ENCODE data around the gene FAM241A. TPM values are rescaled to one million over a fixed set of nuclear protein-coding genes. Genes with fewer than 3 reads are reported as not detected.

The FAM241A gene
- total and polyA plus RNA-seq, 9 of the 15 experiments (the other 6 are each of a cell fraction or from before 2014, with no cell fraction given): 2.3 to 8.5 (median 5.3) TPM

- TF ChIP-seq, protein P1, sequence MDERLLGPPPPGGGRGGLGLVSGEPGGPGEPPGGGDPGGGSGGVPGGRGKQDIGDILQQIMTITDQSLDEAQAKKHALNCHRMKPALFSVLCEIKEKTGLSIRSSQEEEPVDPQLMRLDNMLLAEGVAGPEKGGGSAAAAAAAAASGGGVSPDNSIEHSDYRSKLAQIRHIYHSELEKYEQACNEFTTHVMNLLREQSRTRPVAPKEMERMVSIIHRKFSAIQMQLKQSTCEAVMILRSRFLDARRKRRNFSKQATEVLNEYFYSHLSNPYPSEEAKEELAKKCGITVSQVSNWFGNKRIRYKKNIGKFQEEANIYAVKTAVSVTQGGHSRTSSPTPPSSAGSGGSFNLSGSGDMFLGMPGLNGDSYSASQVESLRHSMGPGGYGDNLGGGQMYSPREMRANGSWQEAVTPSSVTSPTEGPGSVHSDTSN (CRISPR knock-in tag; IDR thresholded peaks at IDR 0.05; ENCODE audit: low read depth): no peak
- TF ChIP-seq, protein P1 (tag; conservative IDR thresholded peaks at IDR 0.05; ENCODE audit: low read depth): no peak
- no peak for TF ChIP-seq KAT8 (IDR thresholded peaks at IDR 0.05; ENCODE audit: low read depth)
- TF ChIP-seq AFF4 (CRISPR knock-in tag; IDR thresholded peaks at IDR 0.05): no peak
- no peak for TF ChIP-seq HIVEP1 (CRISPR knock-in tag; IDR thresholded peaks at IDR 0.05)
- TF ChIP-seq ETV1 (tag; conservative IDR thresholded peaks at IDR 0.05; ENCODE audit: low read depth): no peak
- TF ChIP-seq, protein P2, sequence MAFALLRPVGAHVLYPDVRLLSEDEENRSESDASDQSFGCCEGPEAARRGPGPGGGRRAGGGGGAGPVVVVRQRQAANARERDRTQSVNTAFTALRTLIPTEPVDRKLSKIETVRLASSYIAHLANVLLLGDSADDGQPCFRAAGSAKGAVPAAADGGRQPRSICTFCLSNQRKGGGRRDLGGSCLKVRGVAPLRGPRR (CRISPR knock-in tag; IDR thresholded peaks at IDR 0.05): no peak
- no peak for TF ChIP-seq BRD4 (IDR thresholded peaks at IDR 0.05)
- peak; percentile 83 for TF ChIP-seq POLR2AphosphoS5 (IDR thresholded peaks at IDR 0.05; ENCODE audit: control insufficient read depth, insufficient read depth, low read depth, low read length)
- TF ChIP-seq, protein P3, sequence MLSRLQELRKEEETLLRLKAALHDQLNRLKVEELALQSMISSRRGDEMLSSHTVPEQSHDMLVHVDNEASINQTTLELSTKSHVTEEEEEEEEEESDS (CRISPR knock-in tag; IDR thresholded peaks at IDR 0.05): no peak
- no peak for TF ChIP-seq MED1 (CRISPR knock-in tag; IDR thresholded peaks at IDR 0.05; ENCODE audit: borderline replicate concordance)
- TF ChIP-seq, protein P4, sequence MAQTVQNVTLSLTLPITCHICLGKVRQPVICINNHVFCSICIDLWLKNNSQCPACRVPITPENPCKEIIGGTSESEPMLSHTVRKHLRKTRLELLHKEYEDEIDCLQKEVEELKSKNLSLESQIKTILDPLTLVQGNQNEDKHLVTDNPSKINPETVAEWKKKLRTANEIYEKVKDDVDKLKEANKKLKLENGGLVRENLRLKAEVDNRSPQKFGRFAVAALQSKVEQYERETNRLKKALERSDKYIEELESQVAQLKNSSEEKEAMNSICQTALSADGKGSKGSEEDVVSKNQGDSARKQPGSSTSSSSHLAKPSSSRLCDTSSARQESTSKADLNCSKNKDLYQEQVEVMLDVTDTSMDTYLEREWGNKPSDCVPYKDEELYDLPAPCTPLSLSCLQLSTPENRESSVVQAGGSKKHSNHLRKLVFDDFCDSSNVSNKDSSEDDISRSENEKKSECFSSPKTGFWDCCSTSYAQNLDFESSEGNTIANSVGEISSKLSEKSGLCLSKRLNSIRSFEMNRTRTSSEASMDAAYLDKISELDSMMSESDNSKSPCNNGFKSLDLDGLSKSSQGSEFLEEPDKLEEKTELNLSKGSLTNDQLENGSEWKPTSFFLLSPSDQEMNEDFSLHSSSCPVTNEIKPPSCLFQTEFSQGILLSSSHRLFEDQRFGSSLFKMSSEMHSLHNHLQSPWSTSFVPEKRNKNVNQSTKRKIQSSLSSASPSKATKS (CRISPR knock-in tag; IDR thresholded peaks at IDR 0.05): no peak
- no peak for TF ChIP-seq LEF1 (IDR thresholded peaks at IDR 0.05)
- no peak for TF ChIP-seq ZNF232 (CRISPR knock-in tag; IDR thresholded peaks at IDR 0.05)
- no peak for TF ChIP-seq NEUROD1 (IDR thresholded peaks at IDR 0.05; ENCODE audit: borderline replicate concordance, low read depth, low read length, partially characterized antibody)
- no peak for TF ChIP-seq NR2C1 (IDR thresholded peaks at IDR 0.05)
- no peak for TF ChIP-seq NR2C1 (tag; IDR thresholded peaks at IDR 0.05)
- TF ChIP-seq TAF1 (IDR thresholded peaks at IDR 0.05; ENCODE audit: control insufficient read depth, extremely low read depth, insufficient read depth, low read length, severe bottlenecking): peak; percentile 77
- no peak for TF ChIP-seq CSDE1 (IDR thresholded peaks at IDR 0.05)
- TF ChIP-seq ZNF586 (CRISPR knock-in tag; conservative IDR thresholded peaks at IDR 0.05): no peak
These were observed at the start of gene FAM241A (continued) for GRCh38 chr4:112145326-112145789.

All from K562 (cell line).